H1 (cell line): ENCODE results near the gene ZFAND4. TPM values are rescaled to one million over a fixed set of nuclear protein-coding genes. Genes with fewer than 3 reads are reported as not detected.

Source experiments
- CTCF ChIA-PET: fragments of 300-600 bp; sonication (Branson Sonifier 250); formaldehyde crosslinking; loops from one replicate; lab custom pipeline; 2021; ENCODE audit not compliant: partially characterized antibody; lab: Charles Lee
- POLR2A ChIA-PET: fragments of 300-600 bp; sonication (Branson Sonifier 250); formaldehyde crosslinking; loops from one replicate; lab custom pipeline; 2021; ENCODE audit warnings: inconsistent platforms; ENCODE audit not compliant: partially characterized antibody; lab: Charles Lee
- DNase-seq, 2 experiments: peaks; one replicate each; pipeline versions ENCODE4 v3.0.0 to v3.0.0-alpha.2; 2010 to 2022; ENCODE audit warnings: low spot score in 2 of 2, low read depth in 1 of 2, mixed read lengths in 1 of 2
- FAIRE-seq: peaks from 2 replicates; lab custom pipeline; 2011; peaks lifted over from hg19 to GRCh38; lab: Jason Lieb, UNC
- H2AFZ ChIP-seq: 2 replicates; pipeline ENCODE4 v1.8.1; 2012; ENCODE audit warnings: low read length, inconsistent platforms
- H2AK5ac ChIP-seq: 2 replicates; pipeline ENCODE4 v1.6.1; 2013; ENCODE audit warnings: low read depth, low read length
- H2BK120ac ChIP-seq: replicated peaks from 2 replicates; pipeline ENCODE3; 2013; ENCODE audit warnings: low read depth, low read length, inconsistent platforms
- H2BK12ac ChIP-seq: 2 replicates; pipeline ENCODE4 v1.6.1; 2013; ENCODE audit warnings: low read depth, low read length
- H2BK15ac ChIP-seq: 2 replicates; pipeline ENCODE4 v1.6.1; 2013; ENCODE audit warnings: low read length
- H2BK20ac ChIP-seq: 2 replicates; pipeline ENCODE4 v1.6.1; 2013; ENCODE audit warnings: low read length
- H2BK5ac ChIP-seq: 2 replicates; pipeline ENCODE4 v1.6.1; 2013; ENCODE audit warnings: low read depth, low read length
- H3K14ac ChIP-seq: 2 replicates; pipeline ENCODE4 v1.6.1; 2013; ENCODE audit warnings: inconsistent platforms; ENCODE audit not compliant: insufficient read length
- H3K18ac ChIP-seq: 2 replicates; pipeline ENCODE4 v1.6.1; 2013; ENCODE audit warnings: low read length; ENCODE audit errors: extremely low read depth
- H3K23ac ChIP-seq: 2 replicates; pipeline ENCODE4 v1.6.1; 2013; ENCODE audit warnings: inconsistent platforms; ENCODE audit not compliant: insufficient read length
- H3K23me2 ChIP-seq: 2 replicates; pipeline ENCODE4 v1.6.1; 2013; ENCODE audit warnings: low read depth, low read length
- H3K27ac ChIP-seq: 2 replicates; pipeline ENCODE4 v1.6.1; 2011; ENCODE audit warnings: low read depth, low read length, inconsistent platforms
- H3K27me3 ChIP-seq, 4 experiments: replicated peaks in 1 of 4; 1 replicate in 1 of 4; 2 replicates in 3 of 4; pipeline versions ENCODE4 v1.6.1 to v1.8.1; 2011 to 2013; ENCODE audit warnings: low read length in 3 of 4, mild to moderate bottlenecking in 3 of 4, inconsistent platforms in 2 of 4, mixed read lengths in 2 of 4, moderate library complexity in 1 of 4; ENCODE audit not compliant: control insufficient read depth in 3 of 4, insufficient read depth in 3 of 4; ENCODE audit errors: extremely low read depth in 1 of 4
- H3K36me3 ChIP-seq, 4 experiments: 2 replicates each; pipeline versions ENCODE4 v1.6.1 to v1.8.1; 2011 to 2013; ENCODE audit warnings: mild to moderate bottlenecking in 4 of 4, low read length in 3 of 4, moderate library complexity in 2 of 4, control low read depth in 1 of 4, inconsistent platforms in 1 of 4; ENCODE audit not compliant: insufficient read depth in 4 of 4, control insufficient read depth in 2 of 4
- H3K4ac ChIP-seq: replicated peaks from 2 replicates; pipeline ENCODE3; 2013; ENCODE audit warnings: low read length, low read depth, mixed read lengths, inconsistent platforms; ENCODE audit not compliant: insufficient read length
- H3K4me1 ChIP-seq, 4 experiments: replicated peaks in 1 of 4; 1 replicate in 1 of 4; 2 replicates in 3 of 4; pipeline versions ENCODE4 v1.6.1 to v1.8.1; 2011 to 2013; ENCODE audit warnings: low read length in 3 of 4, inconsistent platforms in 2 of 4, mixed read lengths in 1 of 4; ENCODE audit not compliant: insufficient read depth in 4 of 4, control insufficient read depth in 3 of 4
- H3K4me2 ChIP-seq, 2 experiments: 2 replicates each; pipeline versions ENCODE4 v1.6.1 to v1.8.1; 2011 to 2013; ENCODE audit warnings: low read depth in 2 of 2, low read length in 2 of 2, control low read depth in 1 of 2, inconsistent platforms in 1 of 2, mild to moderate bottlenecking in 1 of 2; ENCODE audit not compliant: insufficient read depth in 1 of 2
- H3K4me3 ChIP-seq, 4 experiments: fragments of 200-600, 300-600 bp in 1 of 4; sonication (generic), shearing (Covaris generic), sonication (Bioruptor Twin) in 1 of 4; 2 replicates each; pipeline versions ENCODE4 v1.5.1 to v1.8.1; 2011 to 2016; ENCODE audit warnings: low read length in 4 of 4, low read depth in 3 of 4, control low read depth in 2 of 4, inconsistent platforms in 2 of 4, mild to moderate bottlenecking in 2 of 4, mixed read lengths in 1 of 4, moderate library complexity in 1 of 4; ENCODE audit not compliant: insufficient read depth in 2 of 4; ENCODE audit errors: extremely low read depth in 1 of 4
- H3K56ac ChIP-seq: replicated peaks from 2 replicates; pipeline ENCODE3; 2013; ENCODE audit warnings: low read depth, mild to moderate bottlenecking, mixed read lengths, low read length, inconsistent platforms; ENCODE audit not compliant: insufficient read length
- H3K79me1 ChIP-seq: 2 replicates; pipeline ENCODE4 v1.6.1; 2013; ENCODE audit warnings: low read depth, low read length, control low read depth
- H3K79me2 ChIP-seq, 2 experiments: 2 replicates each; pipeline versions ENCODE4 v1.6.1 to v1.8.1; 2012 to 2013; ENCODE audit warnings: low read length in 2 of 2, mild to moderate bottlenecking in 2 of 2, inconsistent platforms in 1 of 2; ENCODE audit not compliant: insufficient read depth in 2 of 2, control insufficient read depth in 1 of 2
- H3K9ac ChIP-seq, 4 experiments: replicated peaks in 1 of 4; 1 replicate in 1 of 4; 2 replicates in 3 of 4; pipeline versions ENCODE4 v1.6.1 to v1.8.1; 2011 to 2013; ENCODE audit warnings: low read depth in 3 of 4, low read length in 3 of 4, control low read depth in 2 of 4, mild to moderate bottlenecking in 2 of 4, moderate library complexity in 2 of 4, inconsistent platforms in 1 of 4; ENCODE audit errors: extremely low read depth in 1 of 4
- H3K9me3 ChIP-seq, 2 experiments: 2 replicates each; pipeline versions ENCODE4 v1.6.1 to v1.8.1; 2012 to 2013; ENCODE audit warnings: mild to moderate bottlenecking in 2 of 2, moderate library complexity in 2 of 2, control low read depth in 1 of 2, inconsistent platforms in 1 of 2, low read depth in 1 of 2, low read length in 1 of 2, mixed read lengths in 1 of 2; ENCODE audit not compliant: insufficient read depth in 2 of 2
- H4K20me1 ChIP-seq, 2 experiments: replicated peaks in 1 of 2; 2 replicates each; pipeline versions ENCODE3 to v1.8.1; 2011 to 2013; ENCODE audit warnings: inconsistent platforms in 2 of 2, low read length in 2 of 2, mild to moderate bottlenecking in 1 of 2; ENCODE audit not compliant: insufficient read depth in 2 of 2, control insufficient read depth in 1 of 2
- H4K5ac ChIP-seq: 2 replicates; pipeline ENCODE4 v1.6.1; 2013; ENCODE audit warnings: low read length, low read depth, mixed read lengths, inconsistent platforms; ENCODE audit not compliant: insufficient read length
- H4K8ac ChIP-seq: 2 replicates; pipeline ENCODE4 v1.8.0; 2013; ENCODE audit warnings: mild to moderate bottlenecking, moderate library complexity, low read length, inconsistent platforms; ENCODE audit not compliant: insufficient read depth; ENCODE audit errors: extremely low read depth
- H4K91ac ChIP-seq: replicated peaks from 2 replicates; pipeline ENCODE3; 2013; ENCODE audit warnings: low read length, mixed read lengths, inconsistent platforms; ENCODE audit not compliant: insufficient read length
- BACH1 ChIP-seq: IDR thresholded peaks from 2 replicates; pipeline ENCODE4 v1.6.1; 2012; ENCODE audit warnings: low read length, improper control_type of control experiment
- BCL11A ChIP-seq, 2 experiments: IDR thresholded peaks; one replicate each; pipeline ENCODE4 v1.6.1; 2011; ENCODE audit warnings: low read depth in 2 of 2, low read length in 2 of 2, mild to moderate bottlenecking in 2 of 2
- CEBPB ChIP-seq: IDR thresholded peaks from 2 replicates; pipeline ENCODE4 v1.6.1; 2012; ENCODE audit warnings: low read depth, low read length
- EGR1 ChIP-seq: IDR thresholded peaks from 2 replicates; pipeline ENCODE4 v1.6.1; 2011; ENCODE audit warnings: low read depth, low read length, borderline replicate concordance
- WGBS, 2 experiments: shearing (Covaris generic) in 1 of 2; methylation state at CpG; one replicate each; pipeline versions ENCODE4 v1.1.6 to v1.1.7; 2013 to 2015; ENCODE audit warnings: low lambda C conversion rate in 2 of 2, mixed read lengths in 2 of 2, inconsistent platforms in 1 of 2, low coverage in 1 of 2, missing lambda C conversion rate in 1 of 2; ENCODE audit not compliant: insufficient replicate concordance in 2 of 2, insufficient coverage in 1 of 2, insufficient read length in 1 of 2; ENCODE audit errors: extremely low coverage in 1 of 2, missing lambda C conversion rate in 1 of 2; 5-methylcytosine and 5-hydroxymethylcytosine counted together
- polyA plus RNA-seq, 7 experiments: library from polyadenylated mRNA; depleted of rRNA in 3 of 7; stranded (reverse) in 5 of 7; unstranded in 2 of 7; fragments of >200 nt in 5 of 7; fragments of 200-250 nt in 2 of 7; gene quantifications; 1 replicate in 5 of 7; 2 replicates in 1 of 7; 4 replicates in 1 of 7; pipeline versions ENCODE4 v1.2.1 to v1.2.3, GENCODE V29; 2011 to 2013; ENCODE audit warnings: missing spikeins in 2 of 7, mixed read lengths in 2 of 7
- total RNA-seq: library from RNA; stranded (reverse); fragmentation: NEBNext Ultra II Directional; extraction: Animal tissue kit (Norgen Biotek cat#: 25700); gene quantifications from 2 replicates; pipeline ENCODE4 v1.2.1, GENCODE V29; 2021

The ZFAND4 gene
- total and polyA plus RNA-seq, 2 of the 8 experiments (the other 6 are each of a cell fraction or from before 2014, with no cell fraction given): 2.8 to 17.8 TPM

DNA sequence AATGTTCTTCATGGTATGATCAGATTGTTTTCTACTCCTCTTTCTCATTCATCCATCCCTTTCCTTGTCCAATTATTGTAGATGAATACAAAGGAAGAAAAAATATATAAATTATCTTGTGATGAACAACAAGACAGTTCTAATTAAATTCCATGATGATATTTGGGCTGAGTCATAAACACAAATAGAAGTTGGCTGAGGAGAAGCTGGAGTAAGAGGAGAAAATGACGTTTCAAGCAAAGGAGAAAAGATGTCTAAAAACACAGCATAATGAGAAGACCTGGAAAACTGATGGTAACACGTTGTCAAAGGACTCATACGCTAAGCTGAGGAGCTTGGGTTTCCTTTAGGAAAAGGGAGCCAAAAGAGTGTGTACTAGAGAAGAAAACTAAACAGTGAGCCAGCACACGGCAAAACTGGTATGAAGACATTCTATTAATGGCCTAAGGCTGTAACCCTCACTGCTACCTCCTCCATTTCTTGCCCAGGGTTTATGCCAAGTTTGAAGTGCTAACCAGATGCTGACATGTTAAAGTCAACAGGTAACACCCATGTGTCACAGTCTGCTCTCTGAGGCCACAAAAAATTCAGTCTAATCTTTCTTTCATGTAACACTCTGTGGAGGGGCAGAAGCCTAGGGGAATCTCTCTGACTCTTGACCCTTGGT lies 26.1 kb downstream of the ZFAND4 start:
- Histone ChIP-seq H4K5ac (no peak overlapping the region), H3K9ac (no peak overlapping the region), H2BK120ac (no peak overlapping the region), H3K79me2 (no peaks in the 10 kb centered on the region), H3K79me1 (no peaks in the 10 kb centered on the region), H2BK5ac (no peak overlapping the region), H3K56ac (no peak overlapping the region), H3K27ac (no peak overlapping the region), H3K4me1 (no peaks in the 10 kb centered on the region), H3K23me2 (no peaks in the 10 kb centered on the region), H3K4me3 (no peak overlapping the region), H3K4ac (no peak overlapping the region), H4K8ac (no peak overlapping the region), H3K18ac (no peak overlapping the region), H2BK12ac (no peak overlapping the region), H4K20me1 (peaks cover 0 to 1% of the 10 kb centered on the region in 2 experiments), H2BK15ac (no peak overlapping the region), H3K14ac (no peak overlapping the region), H2AK5ac (no peak overlapping the region), H2AFZ (no peak overlapping the region), H3K23ac (no peak overlapping the region), H4K91ac (no peak overlapping the region), H3K4me2 (no peak overlapping the region), H3K9me3 (no peaks in the 10 kb centered on the region), H2BK20ac (no peak overlapping the region), H3K27me3 (no peaks in the 10 kb centered on the region), H3K36me3 (peaks cover 0 to 14% (median 8%) of the 10 kb centered on the region in 4 experiments; a peak in 5 of 8 replicates)
- CTCF ChIA-PET: interaction anchor here (1.1 to 1.9 kb wide), 2 partner anchors 45 to 182 kb away, joined by 3 to 6 read pairs; no protein-coding TSS in a partner anchor
- POLR2A ChIA-PET: no interaction called here
- 91% methylated on average over 4 of the region's 4 CpGs; no CpG with 5 or more reads in 1 of the 2 experiments for WGBS, 2 experiments
- DNase-seq (no peak), FAIRE-seq (no peak)
- TF ChIP-seq BCL11A (IDR thresholded peaks at IDR 0.05; ENCODE audit: low read depth in 2 of 2, low read length in 2 of 2) (no peak), BACH1 (no peak), CEBPB (no peak), EGR1 (no peak)
